Hepatocyte (in vitro differentiated cells): ENCODE measurements around the gene HSPA12A. TPM values are rescaled to one million over a fixed set of nuclear protein-coding genes. Genes with fewer than 3 reads are reported as not detected.
A peak's percentile ranks its signal among the peaks of the same experiment; 100 is the strongest.

Source experiments
- DNase-seq: peaks from one replicate; pipeline ENCODE4 v3.0.0-alpha.2; 2016; ENCODE audit warnings: low spot score
- H2AFZ ChIP-seq: fragments of 200-600 bp; sonication (generic); 2 replicates; pipeline ENCODE4 v1.6.0; 2016; ENCODE audit warnings: antibody characterized with exemption, mild to moderate bottlenecking
- H3K27ac ChIP-seq: fragments of 200-600 bp; sonication (generic); 2 replicates; pipeline ENCODE4 v1.5.1; 2016; ENCODE audit warnings: mild to moderate bottlenecking
- H3K27me3 ChIP-seq: fragments of 200-600 bp; sonication (generic); 2 replicates; pipeline ENCODE4 v1.6.1; 2016
- H3K36me3 ChIP-seq: fragments of 200-600 bp; sonication (generic); replicated peaks from 2 replicates; pipeline ENCODE4 v1.5.1; 2016; ENCODE audit warnings: low read depth; ENCODE audit not compliant: insufficient read depth
- H3K4me1 ChIP-seq: fragments of 200-600 bp; sonication (generic); 2 replicates; pipeline ENCODE4 v1.5.1; 2016; ENCODE audit warnings: mild to moderate bottlenecking, moderate library complexity; ENCODE audit not compliant: insufficient read depth
- H3K4me2 ChIP-seq: fragments of 200-600 bp; sonication (generic); 2 replicates; pipeline ENCODE4 v1.6.0; 2016
- H3K4me3 ChIP-seq: fragments of 200-600 bp; sonication (generic); 2 replicates; pipeline ENCODE4 v1.5.1; 2016; ENCODE audit warnings: mild to moderate bottlenecking
- H3K79me2 ChIP-seq: fragments of 200-600 bp; sonication (generic); 2 replicates; pipeline ENCODE4 v1.6.0; 2017; ENCODE audit warnings: mild to moderate bottlenecking
- H3K9me2 ChIP-seq: fragments of 200-600 bp; sonication (generic); replicated peaks from 2 replicates; pipeline ENCODE4 v1.6.0; 2017; ENCODE audit warnings: mild to moderate bottlenecking; ENCODE audit not compliant: insufficient read depth
- H3K9me3 ChIP-seq: fragments of 200-600 bp; sonication (generic); 2 replicates; pipeline ENCODE4 v1.5.1; 2016; ENCODE audit warnings: low read depth, mild to moderate bottlenecking
- H4K20me1 ChIP-seq: fragments of 200-600 bp; sonication (generic); 2 replicates; pipeline ENCODE4 v1.6.0; 2016; ENCODE audit warnings: mild to moderate bottlenecking; ENCODE audit not compliant: insufficient read depth, poor library complexity, severe bottlenecking
- EZH2 ChIP-seq: fragments of 200-600 bp; sonication (generic); IDR thresholded peaks from 2 replicates; pipeline ENCODE4 v1.6.1; 2016; ENCODE audit warnings: antibody characterized with exemption, mild to moderate bottlenecking, borderline replicate concordance
- EZH2phosphoT487 ChIP-seq: fragments of 200-600 bp; sonication (generic); IDR thresholded peaks from one replicate; pipeline ENCODE4 v1.6.1; 2018; ENCODE audit warnings: antibody characterized with exemption, mild to moderate bottlenecking, low read depth, moderate library complexity; ENCODE audit not compliant: unreplicated experiment, severe bottlenecking
- whole genome bisulfite sequencing: methylation state at CpG from one replicate; pipeline ENCODE4 v1.1.6; 2016; ENCODE audit warnings: low lambda C conversion rate; ENCODE audit errors: missing lambda C conversion rate; 5-methylcytosine and 5-hydroxymethylcytosine counted together
- polyA plus RNA-seq: library from polyadenylated mRNA; unstranded; fragments of >200 nt; fragmentation: Nextera tagmentation; extraction: Ambion mirVana; gene quantifications from 2 replicates; pipeline ENCODE4 v1.2.1, GENCODE V29; 2016
- total RNA-seq: library from RNA; depleted of rRNA; stranded (reverse); fragments of >200 nt; gene quantifications from 2 replicates; pipeline ENCODE4 v1.2.3, GENCODE V29; 2014
- TF ChIP-seq, protein P1 (sequence below): fragments of 200-600 bp; sonication (generic); IDR thresholded peaks from 2 replicates; pipeline ENCODE4 v1.5.1; 2016; ENCODE audit warnings: antibody characterized with exemption, mild to moderate bottlenecking; ENCODE audit not compliant: poor library complexity

The HSPA12A gene
- total and polyA plus RNA-seq, 2 experiments from 2014 or later, result 8.7 to 9.9 TPM

DNA sequence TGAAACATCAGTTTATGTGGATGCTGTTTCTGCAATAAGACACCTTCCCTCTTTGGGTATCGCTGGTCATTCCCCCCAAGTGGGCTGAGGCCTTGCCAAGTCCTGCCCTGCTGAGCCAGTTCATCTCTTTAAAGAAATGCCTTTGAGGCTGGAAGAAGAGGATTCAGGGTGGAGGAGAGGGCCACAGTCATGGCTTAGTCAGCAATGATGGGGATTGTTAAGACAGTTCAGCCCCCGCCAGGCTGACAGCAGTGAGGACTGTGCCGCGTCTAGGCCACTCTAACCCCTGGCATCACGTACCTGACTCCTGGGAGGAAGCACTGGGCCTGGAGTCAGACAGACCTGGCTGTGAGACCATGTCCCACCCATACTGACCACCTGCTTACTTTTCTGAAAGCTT lies 73.3 kb downstream of the HSPA12A start:
- TF ChIP-seq, protein P1, sequence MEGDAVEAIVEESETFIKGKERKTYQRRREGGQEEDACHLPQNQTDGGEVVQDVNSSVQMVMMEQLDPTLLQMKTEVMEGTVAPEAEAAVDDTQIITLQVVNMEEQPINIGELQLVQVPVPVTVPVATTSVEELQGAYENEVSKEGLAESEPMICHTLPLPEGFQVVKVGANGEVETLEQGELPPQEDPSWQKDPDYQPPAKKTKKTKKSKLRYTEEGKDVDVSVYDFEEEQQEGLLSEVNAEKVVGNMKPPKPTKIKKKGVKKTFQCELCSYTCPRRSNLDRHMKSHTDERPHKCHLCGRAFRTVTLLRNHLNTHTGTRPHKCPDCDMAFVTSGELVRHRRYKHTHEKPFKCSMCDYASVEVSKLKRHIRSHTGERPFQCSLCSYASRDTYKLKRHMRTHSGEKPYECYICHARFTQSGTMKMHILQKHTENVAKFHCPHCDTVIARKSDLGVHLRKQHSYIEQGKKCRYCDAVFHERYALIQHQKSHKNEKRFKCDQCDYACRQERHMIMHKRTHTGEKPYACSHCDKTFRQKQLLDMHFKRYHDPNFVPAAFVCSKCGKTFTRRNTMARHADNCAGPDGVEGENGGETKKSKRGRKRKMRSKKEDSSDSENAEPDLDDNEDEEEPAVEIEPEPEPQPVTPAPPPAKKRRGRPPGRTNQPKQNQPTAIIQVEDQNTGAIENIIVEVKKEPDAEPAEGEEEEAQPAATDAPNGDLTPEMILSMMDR, result no peak
- no peak for TF ChIP-seq EZH2phosphoT487
- TF ChIP-seq EZH2, result no peak
- 81% methylated on average over 5 of the region's 5 CpGs for WGBS
- no peaks in the 10 kb centered on the region for H3K9me2 ChIP-seq
- no peaks in the 10 kb centered on the region for H3K36me3 ChIP-seq
- H3K27ac ChIP-seq, result no peak overlapping the region
- no peak overlapping the region for H2AFZ ChIP-seq
- no peak for DNase-seq
- H3K27me3 ChIP-seq, result no peaks in the 10 kb centered on the region
- peak overlapping the region; percentile 86 for H3K4me2 ChIP-seq
- H4K20me1 ChIP-seq, result no peaks in the 10 kb centered on the region
- no peak overlapping the region for H3K4me3 ChIP-seq
- H3K4me1 ChIP-seq, result no peaks in the 10 kb centered on the region
- H3K9me3 ChIP-seq, result no peaks in the 10 kb centered on the region
- no peaks in the 10 kb centered on the region for H3K79me2 ChIP-seq

DNA sequence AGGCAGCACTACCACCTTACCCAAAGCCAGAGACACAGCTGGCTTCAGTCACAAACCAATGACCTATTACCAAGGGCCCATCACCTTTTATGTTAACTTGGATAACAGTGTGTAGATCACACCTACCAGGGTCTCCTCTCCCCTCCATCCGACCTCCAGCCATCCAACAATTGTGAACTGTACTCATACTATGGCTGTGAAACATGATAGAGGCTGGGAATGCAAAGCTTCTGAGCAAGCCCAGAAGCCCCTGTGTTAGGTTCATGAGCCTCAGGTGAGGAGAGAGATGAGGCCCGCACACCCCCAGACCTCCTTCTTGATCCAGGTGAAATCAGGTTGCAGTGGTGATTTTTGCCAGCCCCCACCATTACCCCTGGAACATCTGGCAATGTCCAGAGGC lies 73.9 kb downstream of the HSPA12A start:
- no peak overlapping the region for H3K4me3 ChIP-seq
- no peak overlapping the region for H3K4me2 ChIP-seq
- H3K4me1 ChIP-seq, result no peaks in the 10 kb centered on the region
- no peak overlapping the region for H2AFZ ChIP-seq
- no peaks in the 10 kb centered on the region for H3K79me2 ChIP-seq
- 90% methylated on average over 2 of the region's 2 CpGs for WGBS
- H3K9me2 ChIP-seq, result no peaks in the 10 kb centered on the region
- no peaks in the 10 kb centered on the region for H3K27me3 ChIP-seq
- no peaks in the 10 kb centered on the region for H4K20me1 ChIP-seq
- H3K36me3 ChIP-seq, result no peaks in the 10 kb centered on the region
- H3K9me3 ChIP-seq, result no peaks in the 10 kb centered on the region
- no peak overlapping the region for H3K27ac ChIP-seq
- DNase-seq, result no peak
- TF ChIP-seq EZH2, result no peak
- no peak for TF ChIP-seq EZH2phosphoT487
- TF ChIP-seq, protein P1, result no peak

DNA sequence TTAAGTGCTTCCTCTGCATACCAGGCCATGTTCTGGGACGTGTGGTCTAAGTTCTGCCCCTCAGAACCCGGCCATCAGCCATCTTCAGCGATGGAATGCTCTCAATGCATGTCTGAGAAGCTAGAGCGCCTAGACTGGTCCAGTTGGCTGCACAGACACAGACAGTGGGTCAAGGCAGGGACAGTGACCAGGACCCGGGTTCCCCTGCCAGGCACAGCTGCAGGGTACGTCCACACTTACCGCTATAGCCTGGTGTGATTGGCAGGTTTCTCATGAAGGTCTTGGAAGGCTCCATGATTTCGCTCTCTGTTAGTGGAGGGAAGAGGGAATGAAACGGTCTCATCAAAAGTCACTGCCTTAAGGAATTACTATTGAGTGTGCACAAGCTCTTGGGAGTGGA lies 74.3 kb downstream of the HSPA12A start:
- Histone ChIP-seq H3K4me3 (no peak overlapping the region), H3K4me1 (no peaks in the 10 kb centered on the region), H3K27me3 (no peaks in the 10 kb centered on the region), H2AFZ (no peak overlapping the region), H4K20me1 (no peaks in the 10 kb centered on the region), H3K36me3 (no peaks in the 10 kb centered on the region), H3K9me2 (no peaks in the 10 kb centered on the region), H3K79me2 (no peaks in the 10 kb centered on the region), H3K9me3 (no peaks in the 10 kb centered on the region), H3K27ac (no peak overlapping the region), H3K4me2 (no peak overlapping the region)
- 97% methylated on average over 9 of the region's 9 CpGs for WGBS
- TF ChIP-seq EZH2 (no peak), EZH2phosphoT487 (no peak)
- TF ChIP-seq, protein P1, result no peak
- no peak for DNase-seq

DNA sequence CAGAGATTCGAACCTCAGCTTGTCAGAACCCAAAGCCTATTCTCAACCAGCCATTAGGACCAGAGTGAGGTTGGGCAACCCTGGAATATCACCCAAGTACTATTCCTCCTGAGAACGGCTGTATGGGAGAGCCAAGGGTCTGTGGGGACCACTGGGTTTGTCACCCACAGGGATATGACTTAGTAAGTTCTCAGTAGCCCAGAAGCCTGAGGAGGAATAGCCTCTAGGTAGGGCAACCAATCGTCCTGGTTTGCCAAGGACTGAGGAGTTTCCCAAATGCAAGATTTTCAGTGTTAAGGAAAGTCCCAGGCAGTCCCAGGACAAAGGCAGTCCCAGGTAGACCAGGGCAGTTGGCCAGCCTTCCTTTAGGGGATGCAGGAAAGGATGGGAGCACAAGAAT lies 74.9 kb downstream of the HSPA12A start:
- H3K4me2 ChIP-seq, result no peak overlapping the region
- DNase-seq, result no peak
- H4K20me1 ChIP-seq, result no peaks in the 10 kb centered on the region
- no peak overlapping the region for H3K27ac ChIP-seq
- no peak overlapping the region for H2AFZ ChIP-seq
- TF ChIP-seq EZH2, result no peak
- TF ChIP-seq, protein P1, result no peak
- TF ChIP-seq EZH2phosphoT487, result no peak
- no peak overlapping the region for H3K4me3 ChIP-seq
- H3K9me3 ChIP-seq, result no peaks in the 10 kb centered on the region
- no peaks in the 10 kb centered on the region for H3K9me2 ChIP-seq
- H3K79me2 ChIP-seq, result no peaks in the 10 kb centered on the region
- no peaks in the 10 kb centered on the region for H3K4me1 ChIP-seq
- no peaks in the 10 kb centered on the region for H3K27me3 ChIP-seq
- WGBS, result 89% methylated on average over 3 of the region's 3 CpGs
- no peaks in the 10 kb centered on the region for H3K36me3 ChIP-seq
